Endothelial cell of umbilical vein (primary cell): Measurements from ENCODE around the gene PEX16. TPM values are rescaled to one million over a fixed set of nuclear protein-coding genes. Genes with fewer than 3 reads are reported as not detected.

Experiments
- BruUV-seq: library from RNA; stranded (reverse); fragments of 400-500 nt; replicated peaks from 2 replicates; lab custom pipeline; 2021; lab: Mats Ljungman, UMichigan
- CTCF ChIA-PET: fragments of 300-600, 350-600 bp; sonication (Branson Sonifier 250); formaldehyde crosslinking; loops from one replicate; lab custom pipeline; 2021; ENCODE audit warnings: antibody characterized with exemption, inconsistent platforms; lab: Charles Lee
- POLR2A ChIA-PET: fragments of 300-600, 350-600 bp; sonication (Branson Sonifier 250); formaldehyde crosslinking; loops from one replicate; lab custom pipeline; 2021; ENCODE audit warnings: antibody characterized with exemption, inconsistent platforms; lab: Charles Lee
- DNase-seq: peaks from one replicate; pipeline ENCODE4 v3.0.0-alpha.2; 2011; ENCODE audit warnings: low read depth, low spot score
- FAIRE-seq: peaks from 2 replicates; lab custom pipeline; 2011; peaks lifted over from hg19 to GRCh38; lab: Jason Lieb, UNC
- H2AFZ ChIP-seq: 2 replicates; pipeline ENCODE4 v1.6.0; 2012; ENCODE audit warnings: low read depth, low read length, control low read depth, inconsistent platforms
- H3K27ac ChIP-seq: 2 replicates; pipeline ENCODE4 v1.5.1; 2011; ENCODE audit warnings: low read depth, mild to moderate bottlenecking, control low read depth, low read length, moderate library complexity; ENCODE audit not compliant: insufficient read depth
- H3K27me3 ChIP-seq, 2 experiments: 2 replicates each; pipeline versions ENCODE4 v1.6.0 to v1.6.1; 2011; ENCODE audit warnings: low read length in 2 of 2, mixed read lengths in 1 of 2; ENCODE audit not compliant: control insufficient read depth in 2 of 2, insufficient read depth in 2 of 2
- H3K36me3 ChIP-seq, 2 experiments: 2 replicates in 1 of 2; 3 replicates in 1 of 2; pipeline ENCODE4 v1.5.1; 2011; ENCODE audit warnings: low read length in 2 of 2, mild to moderate bottlenecking in 1 of 2, moderate library complexity in 1 of 2; ENCODE audit not compliant: control insufficient read depth in 2 of 2, insufficient read depth in 2 of 2; ENCODE audit errors: extremely low read depth in 1 of 2
- H3K4me1 ChIP-seq: 3 replicates; pipeline ENCODE4 v1.5.1; 2011; ENCODE audit warnings: mild to moderate bottlenecking, low read length; ENCODE audit not compliant: control insufficient read depth, insufficient read depth; ENCODE audit errors: extremely low read depth
- H3K4me2 ChIP-seq: 2 replicates; pipeline ENCODE4 v1.6.1; 2011; ENCODE audit warnings: low read length, control low read depth, mixed read lengths; ENCODE audit not compliant: insufficient read depth
- H3K4me3 ChIP-seq, 3 experiments: fragments of 200-600 bp in 1 of 3; sonication (generic), shearing (Covaris generic) in 1 of 3; replicated peaks in 1 of 3; 2 replicates each; pipeline ENCODE4 v1.5.1; 2011 to 2016; ENCODE audit warnings: control low read depth in 3 of 3, low read length in 3 of 3, mild to moderate bottlenecking in 2 of 3, inconsistent platforms in 1 of 3, low read depth in 1 of 3, moderate library complexity in 1 of 3; ENCODE audit not compliant: insufficient read depth in 1 of 3
- H3K79me2 ChIP-seq: 2 replicates; pipeline ENCODE4 v1.6.0; 2012; ENCODE audit warnings: low read length, inconsistent platforms; ENCODE audit not compliant: control insufficient read depth, insufficient read depth
- H3K9ac ChIP-seq: replicated peaks from 2 replicates; pipeline ENCODE3; 2011; ENCODE audit warnings: low read length, control low read depth; ENCODE audit not compliant: insufficient read depth; ENCODE audit errors: extremely low read depth
- H3K9me1 ChIP-seq: replicated peaks from 3 replicates; pipeline ENCODE4 v1.6.0; 2011; ENCODE audit warnings: mild to moderate bottlenecking, low read length; ENCODE audit not compliant: control insufficient read depth, insufficient read depth; ENCODE audit errors: extremely low read depth
- H3K9me3 ChIP-seq: replicated peaks from 2 replicates; pipeline ENCODE4 v1.5.1; 2012; ENCODE audit warnings: low read length, inconsistent platforms; ENCODE audit not compliant: control insufficient read depth, insufficient read depth
- H4K20me1 ChIP-seq: replicated peaks from 2 replicates; pipeline ENCODE3; 2011; ENCODE audit warnings: mild to moderate bottlenecking, low read length; ENCODE audit not compliant: control insufficient read depth, insufficient read depth; ENCODE audit errors: extremely low read depth
- CTCF ChIP-seq, 2 donors: IDR thresholded peaks; 1 replicate in 1 of 2; 2 replicates in 1 of 2; pipeline ENCODE4 v1.5.1; 2011; ENCODE audit warnings: low read length in 2 of 2, mild to moderate bottlenecking in 2 of 2, moderate library complexity in 2 of 2, control low read depth in 1 of 2, inconsistent platforms in 1 of 2, low read depth in 1 of 2; ENCODE audit not compliant: insufficient read depth in 1 of 2; ENCODE audit errors: extremely low read depth in 1 of 2
- FOS ChIP-seq: IDR thresholded peaks from 2 replicates; pipeline ENCODE4 v1.6.1; 2011; ENCODE audit warnings: mild to moderate bottlenecking, low read length, moderate library complexity, borderline replicate concordance; ENCODE audit not compliant: insufficient read depth
- GATA2 ChIP-seq: IDR thresholded peaks from 2 replicates; pipeline ENCODE4 v1.7.0; 2011; ENCODE audit warnings: low read depth, mild to moderate bottlenecking, moderate library complexity, mixed read lengths, low read length; ENCODE audit not compliant: insufficient read length, insufficient read depth
- JUN ChIP-seq: IDR thresholded peaks from 2 replicates; pipeline ENCODE4 v1.6.1; 2011; ENCODE audit warnings: borderline replicate concordance, low read depth; ENCODE audit not compliant: insufficient read length, insufficient read depth
- POLR2A ChIP-seq: IDR thresholded peaks from 2 replicates; pipeline ENCODE4 v1.6.1; 2012; ENCODE audit warnings: low read depth, mild to moderate bottlenecking, control low read depth, low read length
- POLR2AphosphoS5 ChIP-seq: IDR thresholded peaks from 2 replicates; pipeline ENCODE4 v1.6.1; 2012; ENCODE audit warnings: low read depth, mild to moderate bottlenecking, control low read depth, low read length, moderate library complexity; ENCODE audit not compliant: insufficient read depth
- dilution Hi-C: fragments of 300-500 bp; cut with MboI; formaldehyde crosslinking; loops from one replicate; pipeline ENCODE4 v1.15.0; 2019; ENCODE audit warnings: low sequenced_read_pairs; ENCODE audit not compliant: extremely low pct_ligation_motif_present
- intact Hi-C: fragments of 100-400 bp; cut with micrococcal nuclease; formaldehyde crosslinking; loops from one replicate; pipeline ENCODE4 v1.10.0; 2022
- polyA plus RNA-seq, 4 experiments: library from polyadenylated mRNA; depleted of rRNA in 3 of 4; stranded (reverse) in 3 of 4; unstranded in 1 of 4; fragments of >200 nt; gene quantifications; 2 replicates each; pipeline versions ENCODE4 v1.2.1 to v1.2.3, GENCODE V29; 2011 to 2012; ENCODE audit warnings: missing spikeins in 1 of 4
- total RNA-seq: library from RNA; stranded (reverse); gene quantifications from 2 replicates; pipeline ENCODE4 v1.2.3, GENCODE V29; 2021
- TF ChIP-seq, protein P1 (sequence below): IDR thresholded peaks from 2 replicates; pipeline ENCODE4 v1.6.1; 2011; ENCODE audit not compliant: insufficient read depth, insufficient read length

The PEX16 gene
- total and polyA plus RNA-seq, 2 donors (not counting 3 experiments of a cell fraction or from before 2014, with no cell fraction given), result 27.4 to 32.2 TPM

GRCh38 chr11:45889966-45890365 lies 27.7 kb downstream of the PEX16 start:
- ChIA-PET CTCF (interaction anchor here (0.6 kb wide), 1 partner anchor 536 kb away, joined by 3 read pairs; no protein-coding TSS in a partner anchor), POLR2A (no interaction called here)
- no TSS peak for BruUV-seq
- FAIRE-seq (no peak), DNase-seq (no peak)
- intact Hi-C loops, result no loop called here
- dilution Hi-C loops, result no loop called here
- H3K9me1 ChIP-seq, result no peaks in the 10 kb centered on the region
- H3K27ac ChIP-seq, result no peak overlapping the region
- no peaks in the 10 kb centered on the region for H3K79me2 ChIP-seq
- no peak overlapping the region for H3K9ac ChIP-seq
- no peaks in the 10 kb centered on the region for H3K4me1 ChIP-seq
- no peak overlapping the region for H3K4me2 ChIP-seq
- no peak for TF ChIP-seq CTCF (IDR thresholded peaks at IDR 0.05; ENCODE audit: extremely low read depth in 1 of 2, insufficient read depth in 1 of 2, low read depth in 1 of 2, low read length in 2 of 2)
- no peak for TF ChIP-seq POLR2A
- TF ChIP-seq JUN, result no peak
- no peak for TF ChIP-seq POLR2AphosphoS5
- TF ChIP-seq, protein P1, sequence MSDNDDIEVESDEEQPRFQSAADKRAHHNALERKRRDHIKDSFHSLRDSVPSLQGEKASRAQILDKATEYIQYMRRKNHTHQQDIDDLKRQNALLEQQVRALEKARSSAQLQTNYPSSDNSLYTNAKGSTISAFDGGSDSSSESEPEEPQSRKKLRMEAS, result no peak
- TF ChIP-seq GATA2, result no peak
- no peak for TF ChIP-seq FOS
- peaks cover 4 to 5% of the 10 kb centered on the region in 2 experiments for H3K27me3 ChIP-seq
- H3K9me3 ChIP-seq, result no peaks in the 10 kb centered on the region
- H3K4me3 ChIP-seq, result no peak overlapping the region
- H4K20me1 ChIP-seq, result no peaks in the 10 kb centered on the region
- no peak overlapping the region for H2AFZ ChIP-seq
- no peaks in the 10 kb centered on the region for H3K36me3 ChIP-seq
